CD4-positive, alpha-beta T cell (primary cell): Measurements from ENCODE around the gene STYXL1. TPM values are rescaled to one million over a fixed set of nuclear protein-coding genes. Genes with fewer than 3 reads are reported as not detected.

Experiments
- ATAC-seq: fragments of 200-7000 bp; cut with Tn5 transposase; one replicate; pipeline ENCODE4 v1.10.0; 2022; ENCODE audit warnings: mild to moderate bottlenecking; ENCODE audit not compliant: poor library complexity
- CTCF ChIA-PET: fragments of 350-600 bp; sonication (Branson Sonifier 250); formaldehyde crosslinking; loops from one replicate; lab custom pipeline; 2021; ENCODE audit warnings: antibody characterized with exemption, inconsistent platforms; lab: Charles Lee
- POLR2A ChIA-PET: fragments of 350-600 bp; sonication (Branson Sonifier 250); formaldehyde crosslinking; loops from one replicate; lab custom pipeline; 2021; ENCODE audit warnings: antibody characterized with exemption, inconsistent platforms; lab: Charles Lee
- DNase-seq, 14 experiments: peaks; one replicate each; pipeline ENCODE4 v3.0.0-alpha.2; 2013 to 2020; ENCODE audit warnings: mixed read lengths in 2 of 14
- H3K27ac ChIP-seq, 2 donors: one replicate each; pipeline versions ENCODE4 v1.5.1 to v1.7.0; 2013; ENCODE audit warnings: low read length in 2 of 2, low read depth in 1 of 2, mild to moderate bottlenecking in 1 of 2
- H3K27me3 ChIP-seq, 2 experiments: 1 replicate in 1 of 2; 2 replicates in 1 of 2; pipeline versions ENCODE4 v1.6.1 to v1.7.0; 2013; ENCODE audit warnings: low read length in 2 of 2, control low read depth in 1 of 2, mild to moderate bottlenecking in 1 of 2, moderate library complexity in 1 of 2; ENCODE audit not compliant: insufficient read depth in 2 of 2, control insufficient read depth in 1 of 2
- H3K36me3 ChIP-seq: one replicate; pipeline ENCODE4 v1.6.1; 2013; ENCODE audit warnings: low read length, control low read depth; ENCODE audit not compliant: insufficient read depth
- H3K4me1 ChIP-seq: one replicate; pipeline ENCODE4 v1.6.1; 2013; ENCODE audit warnings: low read length, control low read depth; ENCODE audit not compliant: insufficient read depth
- H3K4me3 ChIP-seq: one replicate; pipeline ENCODE4 v1.5.1; 2013; ENCODE audit warnings: mild to moderate bottlenecking, low read length, moderate library complexity
- H3K9me3 ChIP-seq, 2 experiments: 1 replicate in 1 of 2; 2 replicates in 1 of 2; pipeline versions ENCODE4 v1.6.1 to v1.7.0; 2013; ENCODE audit warnings: low read length in 2 of 2, mild to moderate bottlenecking in 2 of 2, control low read depth in 1 of 2, moderate library complexity in 1 of 2; ENCODE audit not compliant: control insufficient read depth in 1 of 2, insufficient read depth in 1 of 2
- H3K27ac Mint-ChIP-seq: one replicate; pipeline ENCODE4 v1.8.0; 2020; ENCODE audit warnings: mixed read lengths
- H3K27me3 Mint-ChIP-seq: one replicate; pipeline ENCODE4 v1.8.0; 2021; ENCODE audit warnings: mixed read lengths
- H3K36me3 Mint-ChIP-seq: one replicate; pipeline ENCODE4 v1.8.0; 2021; ENCODE audit warnings: low read depth, mixed read lengths
- H3K4me1 Mint-ChIP-seq: one replicate; pipeline ENCODE4 v1.8.0; 2021; ENCODE audit warnings: low read depth, mixed read lengths
- H3K4me3 Mint-ChIP-seq: one replicate; pipeline ENCODE4 v1.8.0; 2020; ENCODE audit warnings: mild to moderate bottlenecking, mixed read lengths
- H3K9me3 Mint-ChIP-seq: one replicate; pipeline ENCODE4 v1.8.0; 2020; ENCODE audit warnings: mixed read lengths
- intact Hi-C, 2 experiments: fragments of 100-400 bp; cut with DNase I in 1 of 2; cut with micrococcal nuclease in 1 of 2; formaldehyde crosslinking; loops; one replicate each; pipeline versions ENCODE4 v1.15.1 to v1.9.0; 2023 to 2025; cut with DNase I, micrococcal nuclease
- total RNA-seq, 174 experiments: library from RNA in 2 of 174; stranded (reverse) in 2 of 174; gene quantifications; one replicate each; pipeline ENCODE4 v1.2.3 and lab custom pipeline; 2021 to 2026
- TF ChIP-seq, protein P1 (sequence below): fragments of 200-600 bp; IDR thresholded peaks from one replicate; pipeline ENCODE4 v1.8.0; 2022; ENCODE audit warnings: antibody characterized with exemption, mild to moderate bottlenecking

Gene STYXL1
- total RNA-seq, 2 experiments from 2014 or later, result 8.4 to 8.5 TPM

DNA sequence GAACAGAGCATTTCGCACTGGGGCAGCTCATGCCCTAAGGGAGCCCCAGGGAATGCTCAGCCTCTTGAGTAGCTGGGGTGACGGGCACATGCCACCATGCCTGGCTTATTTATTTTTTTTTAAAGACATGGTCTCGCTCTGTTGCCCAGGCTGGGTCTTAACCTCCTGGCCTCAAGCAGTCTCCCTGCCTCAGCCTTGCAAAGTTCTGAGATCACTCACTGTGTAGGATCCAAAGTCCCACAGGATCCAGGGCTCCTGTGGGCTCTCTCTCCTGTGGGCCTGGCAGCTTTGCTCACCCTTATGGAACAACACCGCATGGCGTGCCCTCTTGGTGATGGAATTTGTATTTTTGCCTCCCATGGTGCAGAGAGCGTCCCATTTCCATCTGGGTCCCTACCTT is 87.4 kb downstream of the STYXL1 start:
- no peak overlapping the region for H3K4me3 ChIP-seq
- H3K27ac ChIP-seq, result no peak overlapping the region
- Mint-ChIP-seq H3K36me3 (peaks cover 57% of the 10 kb centered on the region), H3K4me1 (peaks cover 3% of the 10 kb centered on the region), H3K4me3 (no peak overlapping the region), H3K9me3 (no peaks in the 10 kb centered on the region), H3K27me3 (no peaks in the 10 kb centered on the region), H3K27ac (no peak overlapping the region)
- peaks cover 29% of the 10 kb centered on the region for H3K36me3 ChIP-seq
- H3K27me3 ChIP-seq, result no peaks in the 10 kb centered on the region
- TF ChIP-seq, protein P1, sequence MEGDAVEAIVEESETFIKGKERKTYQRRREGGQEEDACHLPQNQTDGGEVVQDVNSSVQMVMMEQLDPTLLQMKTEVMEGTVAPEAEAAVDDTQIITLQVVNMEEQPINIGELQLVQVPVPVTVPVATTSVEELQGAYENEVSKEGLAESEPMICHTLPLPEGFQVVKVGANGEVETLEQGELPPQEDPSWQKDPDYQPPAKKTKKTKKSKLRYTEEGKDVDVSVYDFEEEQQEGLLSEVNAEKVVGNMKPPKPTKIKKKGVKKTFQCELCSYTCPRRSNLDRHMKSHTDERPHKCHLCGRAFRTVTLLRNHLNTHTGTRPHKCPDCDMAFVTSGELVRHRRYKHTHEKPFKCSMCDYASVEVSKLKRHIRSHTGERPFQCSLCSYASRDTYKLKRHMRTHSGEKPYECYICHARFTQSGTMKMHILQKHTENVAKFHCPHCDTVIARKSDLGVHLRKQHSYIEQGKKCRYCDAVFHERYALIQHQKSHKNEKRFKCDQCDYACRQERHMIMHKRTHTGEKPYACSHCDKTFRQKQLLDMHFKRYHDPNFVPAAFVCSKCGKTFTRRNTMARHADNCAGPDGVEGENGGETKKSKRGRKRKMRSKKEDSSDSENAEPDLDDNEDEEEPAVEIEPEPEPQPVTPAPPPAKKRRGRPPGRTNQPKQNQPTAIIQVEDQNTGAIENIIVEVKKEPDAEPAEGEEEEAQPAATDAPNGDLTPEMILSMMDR, result no peak
- H3K4me1 ChIP-seq, result no peaks in the 10 kb centered on the region
- DNase-seq, result no peak
- intact Hi-C loops, result no loop called here
- ChIA-PET POLR2A (no interaction called here), CTCF (no interaction called here)
- ATAC-seq, result no peak
- no peaks in the 10 kb centered on the region for H3K9me3 ChIP-seq

DNA sequence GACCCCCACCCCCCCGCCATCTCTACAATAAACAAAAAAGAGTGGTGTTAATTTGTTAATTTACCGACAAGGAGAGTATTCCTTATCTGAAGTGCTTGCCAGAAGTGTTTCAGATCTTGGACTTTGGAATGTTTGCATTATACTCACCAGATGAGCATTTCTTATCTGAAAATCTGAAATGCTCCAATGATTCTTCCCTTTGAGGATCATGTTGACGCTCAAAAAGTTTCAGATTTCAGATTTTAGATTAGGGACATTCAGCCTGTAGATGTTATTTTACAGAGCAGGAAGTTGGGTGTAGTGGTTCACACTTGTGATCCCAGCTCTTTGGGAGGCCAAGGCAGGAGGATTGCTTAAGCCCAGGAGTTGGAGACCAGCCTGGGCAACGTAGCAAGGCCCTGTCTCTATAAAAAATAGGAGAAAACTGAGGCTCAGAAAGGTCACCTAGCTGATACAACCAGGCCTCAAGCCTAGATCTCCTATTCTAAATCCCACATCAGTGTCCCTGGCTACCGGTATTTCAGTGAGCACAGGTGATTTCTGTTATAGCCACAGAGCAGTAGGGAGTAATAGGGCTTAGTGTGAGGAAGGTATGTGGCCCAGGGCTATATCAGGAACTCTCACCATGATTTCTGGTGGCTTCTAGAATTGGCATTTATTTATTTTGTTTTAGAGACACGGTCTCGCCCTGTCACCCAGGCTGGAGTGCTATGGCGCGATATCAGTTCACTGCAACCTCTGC is 88.8 kb downstream of the STYXL1 start:
- intact Hi-C loops, result no loop called here

DNA sequence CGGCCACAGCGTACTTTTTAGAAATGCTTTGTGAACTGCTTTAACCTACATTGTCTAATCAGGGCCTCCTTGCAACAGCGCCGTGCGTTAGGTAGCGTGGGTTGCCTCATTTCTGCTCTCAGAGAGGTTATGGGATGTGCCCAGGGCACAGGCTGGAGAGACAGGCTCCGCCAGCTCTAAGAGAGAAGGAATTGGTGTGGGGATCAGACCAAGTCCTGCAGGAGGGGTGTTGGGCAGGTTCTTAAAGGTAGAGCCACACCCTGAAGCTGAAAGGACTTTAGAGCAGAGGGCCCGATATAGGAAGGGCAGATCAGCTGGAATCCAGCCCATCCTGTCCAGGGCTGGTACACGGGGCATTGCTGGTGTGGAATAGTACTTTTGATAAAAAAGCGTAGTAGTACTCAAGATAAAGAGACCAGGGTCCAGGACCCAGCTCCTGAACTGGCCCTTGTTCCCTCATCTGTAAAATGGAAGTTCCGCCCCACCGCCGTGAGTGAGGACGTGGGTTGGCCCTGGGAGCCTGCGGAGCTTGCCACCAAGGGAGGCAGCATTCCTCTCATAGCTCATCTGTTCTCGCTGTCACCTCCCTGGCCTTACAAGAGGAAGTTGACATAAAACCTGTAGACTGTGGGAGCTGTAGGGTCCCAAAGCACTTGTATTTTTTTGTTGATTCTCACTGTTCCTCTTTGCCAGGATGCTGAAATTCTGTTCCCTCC is 90.6 kb downstream of the STYXL1 start:
- no peaks in the 10 kb centered on the region for H3K27me3 Mint-ChIP-seq
- no peak for DNase-seq
- no peaks in the 10 kb centered on the region for H3K9me3 ChIP-seq
- H3K27me3 ChIP-seq, result no peaks in the 10 kb centered on the region
- no peak for ATAC-seq
- peaks cover 3% of the 10 kb centered on the region for H3K4me1 Mint-ChIP-seq
- ChIA-PET POLR2A (no interaction called here), CTCF (no interaction called here)
- peaks cover 35% of the 10 kb centered on the region for H3K36me3 ChIP-seq
- no peak overlapping the region for H3K4me3 Mint-ChIP-seq
- no peaks in the 10 kb centered on the region for H3K9me3 Mint-ChIP-seq
- no peak overlapping the region for H3K27ac ChIP-seq
- intact Hi-C loops, result no loop called here
- H3K27ac Mint-ChIP-seq, result no peak overlapping the region
- H3K4me3 ChIP-seq, result no peak overlapping the region
- TF ChIP-seq, protein P1, result no peak
- H3K4me1 ChIP-seq, result no peaks in the 10 kb centered on the region
- H3K36me3 Mint-ChIP-seq, result peaks cover 61% of the 10 kb centered on the region

More for the DNA sequence above, 88.8 kb downstream of the STYXL1 start:
- Histone ChIP-seq H3K9me3 (no peaks in the 10 kb centered on the region), H3K4me1 (no peaks in the 10 kb centered on the region), H3K4me3 (no peak overlapping the region), H3K36me3 (peaks cover 34% of the 10 kb centered on the region), H3K27me3 (no peaks in the 10 kb centered on the region), H3K27ac (no peak overlapping the region)
- H3K36me3 Mint-ChIP-seq, result peaks cover 65% of the 10 kb centered on the region
- TF ChIP-seq, protein P1, result no peak
- no peaks in the 10 kb centered on the region for H3K9me3 Mint-ChIP-seq
- no peak for ATAC-seq
- ChIA-PET POLR2A (no interaction called here), CTCF (no interaction called here)
- DNase-seq, result no peak
- H3K4me1 Mint-ChIP-seq, result peaks cover 3% of the 10 kb centered on the region
- H3K4me3 Mint-ChIP-seq, result no peak overlapping the region
- H3K27ac Mint-ChIP-seq, result no peak overlapping the region
- no peaks in the 10 kb centered on the region for H3K27me3 Mint-ChIP-seq
